Ascending aorta (tissue), 2 donors: ENCODE results near the gene PLA2G2D. TPM values are rescaled to one million over a fixed set of nuclear protein-coding genes. Genes with fewer than 3 reads are reported as not detected.

Source experiments
- DNase-seq, 2 donors: peaks; one replicate each; pipeline ENCODE4 v3.0.0-alpha.2; 2019; ENCODE audit warnings: low spot score in 2 of 2
- H3K27ac ChIP-seq, 2 donors: fragments of 200-600 bp; sonication (generic); one replicate each; pipeline ENCODE4 v1.5.1; 2016 to 2017; ENCODE audit warnings: mild to moderate bottlenecking in 1 of 2
- H3K27me3 ChIP-seq: fragments of 200-600 bp; sonication (generic); one replicate; pipeline ENCODE4 v1.5.1; 2017
- H3K36me3 ChIP-seq, 2 donors: fragments of 200-600 bp; sonication (generic); one replicate each; pipeline ENCODE4 v1.5.1; 2016
- H3K4me1 ChIP-seq, 2 donors: fragments of 200-600 bp; sonication (generic); one replicate each; pipeline ENCODE4 v1.5.1; 2016 to 2017; ENCODE audit warnings: mild to moderate bottlenecking in 1 of 2
- H3K4me3 ChIP-seq, 2 donors: fragments of 200-600 bp; sonication (generic); one replicate each; pipeline ENCODE4 v1.5.1; 2016 to 2017; ENCODE audit warnings: mild to moderate bottlenecking in 1 of 2
- H3K9me3 ChIP-seq, 2 donors: fragments of 200-600 bp; sonication (generic); one replicate each; pipeline ENCODE4 v1.5.1; 2016
- CTCF ChIP-seq, 3 experiments: fragments of 200-600 bp in 2 of 3; fragments of 450-650 bp in 1 of 3; sonication (generic) in 2 of 3; IDR thresholded peaks; one replicate each; pipeline ENCODE4 v1.5.1; 2016 to 2019; ENCODE audit warnings: antibody characterized with exemption in 3 of 3, mild to moderate bottlenecking in 1 of 3, moderate library complexity in 1 of 3
- intact Hi-C: fragments of 100-400 bp; cut with DNase I; formaldehyde crosslinking; loops from one replicate; pipeline ENCODE4 v1.15.1; 2023
- total RNA-seq: library from RNA; depleted of rRNA; stranded (reverse); fragments of >200 nt; gene quantifications from one replicate; pipeline ENCODE4 v1.1.0, GENCODE V29; 2016

PLA2G2D gene
- total RNA-seq, 1 donor from 2014 or later = not detected

GRCh38 chr1:20148571-20149500 is 29.5 kb upstream of the PLA2G2D start:
- H3K36me3 ChIP-seq = no peaks in the 10 kb centered on the region
- no peaks in the 10 kb centered on the region for H3K9me3 ChIP-seq
- intact Hi-C loops = no loop called here
- no peak overlapping the region for H3K27ac ChIP-seq
- H3K27me3 ChIP-seq = no peaks in the 10 kb centered on the region
- H3K4me3 ChIP-seq = no peak overlapping the region
- DNase-seq = no peak
- no peak for TF ChIP-seq CTCF (IDR thresholded peaks at IDR 0.05)
- peaks cover 0 to 4% of the 10 kb centered on the region in 2 donors for H3K4me1 ChIP-seq

GRCh38 chr1:20147846-20148570 is 28.7 kb upstream of the PLA2G2D start:
- no peaks in the 10 kb centered on the region for H3K36me3 ChIP-seq
- no peak overlapping the region for H3K4me3 ChIP-seq
- no peak for TF ChIP-seq CTCF (IDR thresholded peaks at IDR 0.05)
- peaks cover 0 to 4% of the 10 kb centered on the region in 2 donors for H3K4me1 ChIP-seq
- intact Hi-C loops = no loop called here
- no peak overlapping the region for H3K27ac ChIP-seq
- H3K9me3 ChIP-seq = no peaks in the 10 kb centered on the region
- H3K27me3 ChIP-seq = no peaks in the 10 kb centered on the region
- DNase-seq = no peak

GRCh38 chr1:20143734-20144565 is 24.6 kb upstream of the PLA2G2D start:
- Histone ChIP-seq H3K36me3 (no peaks in the 10 kb centered on the region), H3K9me3 (no peaks in the 10 kb centered on the region), H3K4me1 (no peaks in the 10 kb centered on the region), H3K27ac (no peak overlapping the region), H3K4me3 (no peak overlapping the region), H3K27me3 (no peaks in the 10 kb centered on the region)
- DNase-seq = no peak
- TF ChIP-seq CTCF (IDR thresholded peaks at IDR 0.05) = no peak
- intact Hi-C loops = no loop called here

GRCh38 chr1:20143318-20143717 is 24.0 kb upstream of the PLA2G2D start:
- H3K27me3 ChIP-seq = no peaks in the 10 kb centered on the region
- intact Hi-C loops = no loop called here
- H3K9me3 ChIP-seq = no peaks in the 10 kb centered on the region
- DNase-seq = no peak
- no peak for TF ChIP-seq CTCF (IDR thresholded peaks at IDR 0.05)
- no peaks in the 10 kb centered on the region for H3K4me1 ChIP-seq
- no peak overlapping the region for H3K4me3 ChIP-seq
- H3K36me3 ChIP-seq = no peaks in the 10 kb centered on the region
- H3K27ac ChIP-seq = no peak overlapping the region

GRCh38 chr1:20142001-20142710 is 22.8 kb upstream of the PLA2G2D start:
- H3K27me3 ChIP-seq = no peaks in the 10 kb centered on the region
- H3K4me3 ChIP-seq = no peak overlapping the region
- H3K4me1 ChIP-seq = no peaks in the 10 kb centered on the region
- no peaks in the 10 kb centered on the region for H3K36me3 ChIP-seq
- no peak overlapping the region for H3K27ac ChIP-seq
- no peak for TF ChIP-seq CTCF (IDR thresholded peaks at IDR 0.05)
- DNase-seq = no peak
- intact Hi-C loops = no loop called here
- H3K9me3 ChIP-seq = no peaks in the 10 kb centered on the region
